ENCODE results near the gene M6PR.

GRCh38 chr12:8953773-8954402 lies 4.4 kb upstream of the M6PR start:
- TF ChIP-seq, protein P1, sequence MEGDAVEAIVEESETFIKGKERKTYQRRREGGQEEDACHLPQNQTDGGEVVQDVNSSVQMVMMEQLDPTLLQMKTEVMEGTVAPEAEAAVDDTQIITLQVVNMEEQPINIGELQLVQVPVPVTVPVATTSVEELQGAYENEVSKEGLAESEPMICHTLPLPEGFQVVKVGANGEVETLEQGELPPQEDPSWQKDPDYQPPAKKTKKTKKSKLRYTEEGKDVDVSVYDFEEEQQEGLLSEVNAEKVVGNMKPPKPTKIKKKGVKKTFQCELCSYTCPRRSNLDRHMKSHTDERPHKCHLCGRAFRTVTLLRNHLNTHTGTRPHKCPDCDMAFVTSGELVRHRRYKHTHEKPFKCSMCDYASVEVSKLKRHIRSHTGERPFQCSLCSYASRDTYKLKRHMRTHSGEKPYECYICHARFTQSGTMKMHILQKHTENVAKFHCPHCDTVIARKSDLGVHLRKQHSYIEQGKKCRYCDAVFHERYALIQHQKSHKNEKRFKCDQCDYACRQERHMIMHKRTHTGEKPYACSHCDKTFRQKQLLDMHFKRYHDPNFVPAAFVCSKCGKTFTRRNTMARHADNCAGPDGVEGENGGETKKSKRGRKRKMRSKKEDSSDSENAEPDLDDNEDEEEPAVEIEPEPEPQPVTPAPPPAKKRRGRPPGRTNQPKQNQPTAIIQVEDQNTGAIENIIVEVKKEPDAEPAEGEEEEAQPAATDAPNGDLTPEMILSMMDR (IDR thresholded peaks at IDR 0.05): no peak
- TF ChIP-seq EP300 (IDR thresholded peaks at IDR 0.05) (no peak), POLR2AphosphoS5 (IDR thresholded peaks at IDR 0.05) (no peak)
